ENCODE measurements around the gene DPEP3.

The DPEP3 gene

GRCh38 chr16:67928147-67928546 is 52.2 kb downstream of the DPEP3 start:
- Histone ChIP-seq H3K4me3 (no peak overlapping the region), H3K4me2 (peak overlapping the region; percentile 91), H3K4me1 (peaks cover 68% of the 10 kb centered on the region), H3K27me3 (no peaks in the 10 kb centered on the region), H3K27ac (peak overlapping the region; percentile 82), H4K20me1 (peaks cover 78% of the 10 kb centered on the region), H3K9ac (no peak overlapping the region), H3K36me3 (peaks cover 70% of the 10 kb centered on the region), H3K9me3 (no peaks in the 10 kb centered on the region)
- TF ChIP-seq Cebpa-rat (IDR thresholded peaks at IDR 0.05), result no peak

DNA sequence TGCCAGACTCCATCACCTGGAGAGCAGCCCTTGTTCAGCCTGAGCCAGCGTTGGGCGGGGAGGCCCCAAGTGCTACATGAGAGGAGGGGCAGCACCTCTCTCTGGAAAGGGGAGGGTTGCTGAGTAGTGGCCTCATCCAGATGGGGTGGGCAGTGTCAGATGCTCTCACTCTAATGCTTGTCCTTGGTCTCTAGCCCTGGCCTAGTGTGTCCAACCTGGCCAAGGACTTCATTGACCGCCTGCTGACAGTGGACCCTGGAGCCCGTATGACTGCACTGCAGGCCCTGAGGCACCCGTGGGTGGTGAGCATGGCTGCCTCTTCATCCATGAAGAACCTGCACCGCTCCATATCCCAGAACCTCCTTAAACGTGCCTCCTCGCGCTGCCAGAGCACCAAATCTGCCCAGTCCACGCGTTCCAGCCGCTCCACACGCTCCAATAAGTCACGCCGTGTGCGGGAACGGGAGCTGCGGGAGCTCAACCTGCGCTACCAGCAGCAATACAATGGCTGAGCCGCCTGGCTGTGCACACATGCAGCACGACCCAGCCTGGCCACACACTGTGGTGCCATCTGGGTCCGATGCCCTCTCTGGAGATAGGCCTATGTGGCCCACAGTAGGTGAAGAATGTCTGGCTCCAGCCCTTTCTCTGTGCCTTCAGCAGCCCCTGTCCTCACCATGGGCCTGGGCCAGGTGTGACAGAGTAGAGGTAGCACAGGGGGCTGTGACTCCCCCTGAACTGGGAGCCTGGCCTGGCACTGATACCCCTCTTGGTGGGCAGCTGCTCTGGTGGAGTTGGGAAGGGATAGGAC is 53.0 kb downstream of the DPEP3 start:
- TF ChIP-seq Cebpa-rat (IDR thresholded peaks at IDR 0.05), result no peak
- Histone ChIP-seq H4K20me1 (peaks cover 82% of the 10 kb centered on the region), H3K27me3 (no peaks in the 10 kb centered on the region), H3K36me3 (peaks cover 70% of the 10 kb centered on the region), H3K4me1 (peaks cover 77% of the 10 kb centered on the region), H3K9ac (peak overlapping the region; percentile 73), H3K27ac (peak overlapping the region; percentile 82), H3K9me3 (no peaks in the 10 kb centered on the region), H3K4me3 (peak overlapping the region; percentile 47; the same call in 1 of the 2 replicates), H3K4me2 (peak overlapping the region; percentile 91)

DNA sequence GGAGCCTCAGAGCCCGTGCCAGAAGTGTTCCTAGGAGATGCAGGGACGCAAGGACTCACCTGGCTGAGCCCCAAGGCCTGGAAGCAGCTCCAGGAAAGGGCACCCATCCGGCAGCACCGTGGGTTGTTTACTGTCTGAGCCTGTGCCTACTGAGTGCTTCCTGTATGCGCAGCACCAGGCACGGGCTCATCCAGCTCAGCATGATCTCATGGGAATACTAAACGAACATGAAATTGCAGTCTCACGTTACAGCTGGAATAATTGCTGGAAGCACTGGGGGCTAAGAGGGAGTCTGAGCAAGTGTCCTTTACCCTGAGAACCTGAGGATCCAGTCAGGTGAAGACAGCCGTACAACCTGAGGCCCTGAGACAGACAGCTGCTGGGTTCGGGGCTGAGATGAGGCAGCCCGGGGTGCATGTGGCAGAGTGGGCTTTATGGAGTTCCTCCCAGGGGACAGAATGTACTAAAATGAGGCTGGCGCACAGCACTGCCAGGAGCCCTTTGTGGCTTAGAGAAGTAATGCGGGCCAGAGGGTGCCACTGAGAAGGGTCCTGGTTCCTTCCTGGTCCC is 54.0 kb downstream of the DPEP3 start:
- H3K36me3 ChIP-seq, result peaks cover 64% of the 10 kb centered on the region
- peak overlapping the region; percentile 82 for H3K27ac ChIP-seq
- H3K4me2 ChIP-seq, result peak overlapping the region; percentile 91

More for the DNA sequence above, 54.0 kb downstream of the DPEP3 start:
- Histone ChIP-seq H4K20me1 (peaks cover 83% of the 10 kb centered on the region), H3K9ac (peak overlapping the region; percentile 73), H3K4me3 (peak overlapping the region; percentile 47), H3K4me1 (peaks cover 87% of the 10 kb centered on the region), H3K27me3 (no peaks in the 10 kb centered on the region), H3K9me3 (no peaks in the 10 kb centered on the region)
- TF ChIP-seq Cebpa-rat (IDR thresholded peaks at IDR 0.05), result no peak
